ENCODE data around the gene TLR5.

Gene TLR5

DNA sequence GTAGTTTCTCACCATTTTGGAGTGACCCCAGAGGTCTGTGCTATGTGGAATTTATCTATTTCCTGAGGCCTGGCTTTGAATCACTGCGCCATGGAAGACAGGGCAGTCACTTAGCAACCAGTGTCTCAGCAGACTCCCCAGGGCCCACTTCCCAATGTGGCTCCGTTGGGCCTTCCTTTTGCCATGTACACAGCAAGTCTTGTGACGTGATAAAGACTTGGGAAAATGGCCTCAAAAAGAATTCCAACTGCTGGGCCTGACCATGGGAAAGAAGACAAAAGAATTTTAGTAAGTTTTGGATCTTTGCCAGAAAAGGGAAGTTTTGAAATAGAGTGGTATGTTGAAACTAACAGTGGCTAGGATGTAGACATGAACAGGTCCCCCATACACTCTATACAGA is 36.2 kb downstream of the TLR5 start:
- DNase-seq (ENCODE audit: low spot score) = no peak

DNA sequence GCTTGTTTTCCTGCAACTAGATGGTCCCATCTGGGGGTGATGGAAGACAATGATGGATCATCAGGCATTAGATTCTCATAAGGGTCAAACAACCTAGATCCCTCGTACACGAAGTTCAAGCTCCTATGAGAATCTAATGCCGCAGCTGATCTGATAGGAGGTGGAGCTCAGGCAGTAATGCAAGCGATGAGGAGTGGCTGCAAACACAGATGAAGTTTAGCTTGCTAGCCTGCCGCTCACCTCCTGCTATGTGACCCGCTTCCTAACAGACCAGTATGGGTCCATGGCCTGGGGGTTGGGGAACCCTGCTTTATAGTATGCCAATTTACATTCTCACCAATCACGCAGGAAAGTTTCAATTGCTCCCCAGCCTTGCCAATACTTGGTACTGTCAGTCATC is 37.5 kb downstream of the TLR5 start:
- DNase-seq (ENCODE audit: low spot score) = no peak

DNA sequence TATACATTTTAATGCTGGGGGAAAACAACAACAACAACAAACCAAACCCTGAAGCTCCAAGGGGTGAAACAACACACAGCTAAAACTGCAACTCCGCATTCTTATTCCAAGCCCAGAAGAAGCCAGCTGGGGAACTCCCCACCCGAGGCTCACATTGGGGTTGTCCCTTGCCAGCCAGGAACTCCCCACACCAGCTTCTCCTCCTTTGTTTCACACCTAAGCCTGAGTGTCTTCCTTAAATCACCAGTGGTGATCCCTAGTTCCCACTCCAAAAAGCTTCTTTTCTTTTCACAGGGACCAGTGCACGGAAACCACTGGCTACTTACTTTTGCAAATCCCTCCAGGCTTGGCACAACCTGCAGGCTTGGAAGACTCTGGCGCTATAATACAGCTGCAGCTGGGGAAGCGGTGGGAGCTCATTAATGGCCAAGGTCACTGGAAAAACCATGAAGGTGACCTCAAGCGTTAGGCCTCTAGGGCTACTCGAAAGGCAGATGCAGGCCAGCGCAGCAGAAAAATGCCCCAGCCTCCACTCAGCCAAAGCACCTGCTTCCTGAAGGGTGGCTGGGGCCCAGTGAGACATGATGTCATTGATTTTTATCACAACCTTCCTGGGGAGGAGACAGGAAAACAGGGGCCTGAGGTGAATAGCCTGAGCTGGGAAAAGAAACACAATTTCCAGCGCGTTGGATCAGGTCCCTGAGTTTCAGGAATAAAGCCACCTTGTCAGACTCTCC is 40.1 kb downstream of the TLR5 start:
- no peak for DNase-seq (ENCODE audit: low spot score)

DNA sequence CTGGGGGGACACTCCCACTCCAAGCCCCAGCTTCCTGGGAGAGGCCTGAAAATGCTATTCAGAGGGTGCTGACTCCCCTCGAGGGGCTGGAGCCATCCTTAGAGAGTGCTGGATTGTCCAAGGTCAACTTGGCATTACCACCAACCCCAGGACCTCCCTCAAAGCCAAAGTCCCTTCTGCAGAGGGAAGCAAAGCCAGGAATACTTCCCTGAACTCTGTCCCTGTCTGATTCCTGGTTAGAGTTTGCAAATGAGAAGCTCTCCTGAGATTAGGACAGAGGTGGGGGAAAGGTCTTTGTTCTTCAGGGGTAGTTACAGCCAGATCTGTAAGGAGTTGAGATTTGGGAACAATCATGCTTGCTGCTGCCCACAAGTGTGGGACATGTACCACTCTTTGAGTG is 45.3 kb downstream of the TLR5 start:
- no peak for DNase-seq (ENCODE audit: low spot score)

DNA sequence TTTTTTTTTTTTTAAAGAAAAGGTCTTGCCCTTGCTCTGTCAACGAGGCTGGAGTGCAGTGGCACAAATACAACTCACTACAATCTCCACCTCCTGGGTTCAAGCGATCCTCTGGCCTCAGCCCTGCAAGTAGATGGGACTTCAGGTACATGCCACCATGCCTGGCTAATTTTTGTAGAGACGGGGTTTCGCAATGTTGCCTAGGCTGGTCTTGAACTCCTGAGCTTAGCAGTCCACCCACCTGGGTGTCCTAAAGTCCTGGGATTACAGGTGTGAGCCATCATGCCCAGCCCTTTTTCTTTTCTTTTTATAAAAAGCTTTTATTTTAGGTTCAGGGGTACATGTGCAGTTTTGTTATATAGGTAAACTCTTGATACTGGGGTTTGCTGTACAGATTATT is 47.2 kb downstream of the TLR5 start:
- DNase-seq (ENCODE audit: low spot score) = no peak

DNA sequence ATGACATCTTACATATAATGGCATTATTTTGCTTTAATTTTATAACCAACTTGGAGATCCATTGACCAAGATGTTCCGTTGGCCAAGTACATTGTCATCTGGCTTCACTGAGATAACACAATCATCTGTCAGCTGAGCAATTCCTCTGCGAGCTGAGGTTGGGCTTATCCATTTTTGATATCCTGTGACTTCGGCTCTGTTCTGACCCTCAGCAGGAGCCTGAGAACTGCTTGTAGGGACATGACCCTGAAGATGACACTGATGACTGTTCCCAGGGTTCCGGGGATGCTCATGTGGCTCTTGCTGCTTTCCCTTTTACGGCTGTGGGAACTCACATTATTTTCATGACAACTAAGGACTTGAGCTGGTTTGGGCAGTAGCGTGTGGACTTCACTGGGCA is 51.2 kb downstream of the TLR5 start:
- no peak for DNase-seq (ENCODE audit: low spot score)

DNA sequence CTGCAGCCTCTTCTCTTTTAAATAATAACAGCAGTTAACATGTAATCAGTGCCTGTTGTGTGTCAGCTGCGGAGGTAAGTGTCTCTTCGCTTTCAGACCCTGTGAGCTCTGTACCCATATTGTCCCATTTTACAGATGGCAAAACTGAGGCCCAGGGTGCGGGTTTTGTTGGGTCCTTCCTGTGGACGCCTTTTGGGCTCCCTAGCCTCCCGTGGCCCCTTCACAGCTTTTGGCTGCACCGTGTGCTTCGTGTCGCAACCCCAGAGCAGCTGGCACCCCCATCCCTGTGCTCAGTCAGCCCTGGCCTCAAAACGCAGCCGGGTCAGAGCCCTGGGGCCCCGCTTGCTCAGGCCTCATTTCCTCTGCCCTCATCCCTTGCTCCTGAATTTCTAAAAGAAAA is 53.8 kb downstream of the TLR5 start:
- no peak for DNase-seq (ENCODE audit: low spot score)

DNA sequence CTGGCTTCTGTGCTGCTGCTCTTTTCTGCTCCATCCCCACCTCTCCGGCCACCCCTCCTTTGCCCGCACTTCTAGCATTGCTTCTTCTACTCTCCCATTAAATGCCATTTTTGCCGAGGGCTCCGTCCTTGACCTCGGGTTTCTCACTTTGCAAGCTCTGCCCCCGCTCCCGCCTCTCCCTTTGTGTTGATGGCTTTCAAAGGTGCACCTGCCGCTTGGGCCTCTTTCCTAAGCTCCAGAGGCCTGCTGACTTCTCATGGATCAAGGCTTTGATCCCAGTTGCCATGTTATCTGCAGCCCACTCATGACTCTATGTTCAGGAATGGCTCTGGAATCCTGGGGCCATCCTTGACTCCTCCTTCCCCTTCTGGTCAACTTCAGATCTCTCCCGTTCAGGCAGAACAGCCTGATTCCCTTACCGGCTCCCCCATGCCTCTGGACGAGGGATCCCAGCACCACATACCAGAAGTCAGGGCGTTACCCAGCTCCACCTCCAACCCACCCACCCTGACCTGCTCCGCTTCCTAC is 54.3 kb downstream of the TLR5 start:
- no peak for DNase-seq (ENCODE audit: low spot score)

DNA sequence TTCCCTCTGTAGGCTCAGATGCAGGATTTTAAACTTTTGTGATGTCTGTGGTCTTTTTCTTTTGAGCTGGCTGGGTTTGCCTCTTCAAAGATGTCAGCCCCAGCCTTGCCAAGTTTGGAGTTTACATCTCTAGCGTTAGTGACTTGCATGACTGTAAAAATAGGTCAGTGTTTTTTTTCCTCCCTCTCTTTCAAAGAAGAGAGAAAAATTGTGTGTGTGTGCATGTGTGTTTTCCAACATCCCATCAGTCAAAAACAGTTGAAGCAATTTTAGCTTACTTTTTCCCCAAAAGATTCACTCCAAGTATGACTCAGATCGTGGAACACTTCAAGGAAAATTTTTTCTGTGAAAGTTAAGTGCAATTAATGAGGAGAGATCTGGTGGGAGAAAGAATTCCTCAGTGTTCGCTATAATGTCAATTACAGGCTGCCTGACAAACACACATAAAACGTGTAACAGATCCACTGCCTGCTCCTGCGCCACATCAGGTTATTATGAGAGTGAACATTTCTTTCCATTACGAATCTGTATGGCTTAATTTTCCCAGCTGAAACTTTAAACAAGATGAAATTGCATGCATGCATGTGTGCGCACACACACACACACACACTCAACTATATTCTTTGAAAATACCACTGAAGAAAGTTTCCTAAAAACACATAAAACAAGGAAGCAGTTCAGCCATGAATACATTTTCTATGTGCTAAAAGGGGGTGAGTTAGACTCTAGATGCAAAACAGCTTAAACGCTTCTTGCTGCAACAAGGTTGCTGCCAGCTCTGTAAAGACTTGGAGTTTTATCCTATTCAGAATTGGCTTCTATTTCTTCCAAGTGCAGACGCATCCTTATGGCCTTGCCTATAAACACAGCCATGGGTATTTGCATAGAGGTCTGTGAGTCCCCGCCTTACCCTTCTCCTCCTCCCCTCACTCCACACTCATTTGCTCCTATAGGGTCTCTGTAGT is 55.5 kb downstream of the TLR5 start:
- DNase-seq (ENCODE audit: low spot score) = no peak

DNA sequence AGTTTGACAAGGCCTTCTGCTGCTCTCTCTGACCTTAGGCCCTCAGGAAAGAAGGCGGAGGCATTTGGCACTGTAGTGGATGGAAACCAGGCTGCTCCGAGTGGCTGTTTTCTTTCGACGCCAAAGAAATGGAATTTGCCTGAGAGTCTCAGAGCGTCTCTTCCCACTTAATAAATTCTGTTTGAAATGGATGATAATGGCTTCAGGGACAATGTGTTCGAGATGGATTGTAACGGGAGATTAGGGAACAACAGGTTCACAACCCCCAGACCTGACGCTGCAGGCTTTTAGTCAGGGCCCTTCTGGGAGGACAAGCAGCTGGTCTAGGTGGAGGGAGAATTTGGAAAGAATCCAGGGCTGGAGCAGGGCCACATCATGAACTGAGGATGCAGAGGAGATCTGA is 58.6 kb downstream of the TLR5 start:
- no peak for DNase-seq (ENCODE audit: low spot score)

DNA sequence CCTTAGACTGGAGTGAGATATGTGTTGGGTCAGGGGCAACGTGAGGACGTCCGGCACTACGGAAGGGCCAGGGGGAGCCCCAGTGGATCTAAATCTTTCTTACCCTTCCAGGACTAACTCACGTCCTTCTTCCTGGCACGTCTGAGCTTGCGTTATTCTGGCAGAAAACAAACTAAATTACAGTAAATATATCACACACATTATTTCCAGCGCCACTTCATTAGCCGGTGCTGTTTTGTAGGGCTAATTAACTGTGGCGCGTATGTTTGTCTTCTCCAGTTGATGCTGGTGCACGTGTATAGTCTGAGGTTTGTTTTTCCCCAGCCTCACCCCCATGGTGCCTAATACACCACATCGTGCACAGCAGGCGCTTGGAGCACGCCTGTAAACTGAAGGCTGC is 59.2 kb downstream of the TLR5 start:
- DNase-seq (ENCODE audit: low spot score) = no peak

DNA sequence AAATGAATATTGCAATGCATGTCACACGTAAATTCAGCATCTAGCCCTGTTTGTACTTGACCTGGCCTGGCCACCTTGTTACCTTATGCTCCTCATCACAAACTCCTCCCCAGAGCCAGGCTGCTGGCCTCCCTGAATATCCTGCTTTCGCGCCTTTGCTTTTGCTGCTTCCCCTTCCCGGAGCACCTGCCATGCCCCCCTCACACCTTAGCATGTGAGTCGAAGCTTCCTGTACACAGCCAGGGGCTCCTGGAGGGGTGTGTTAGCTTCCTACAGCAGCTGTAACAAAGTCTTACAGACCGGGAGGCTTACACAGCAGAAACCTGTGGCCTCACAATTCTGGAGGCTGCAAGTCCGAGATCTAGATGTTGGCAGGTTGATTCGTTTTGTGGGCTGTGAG is 60.1 kb downstream of the TLR5 start:
- no peak for DNase-seq (ENCODE audit: low spot score)

DNA sequence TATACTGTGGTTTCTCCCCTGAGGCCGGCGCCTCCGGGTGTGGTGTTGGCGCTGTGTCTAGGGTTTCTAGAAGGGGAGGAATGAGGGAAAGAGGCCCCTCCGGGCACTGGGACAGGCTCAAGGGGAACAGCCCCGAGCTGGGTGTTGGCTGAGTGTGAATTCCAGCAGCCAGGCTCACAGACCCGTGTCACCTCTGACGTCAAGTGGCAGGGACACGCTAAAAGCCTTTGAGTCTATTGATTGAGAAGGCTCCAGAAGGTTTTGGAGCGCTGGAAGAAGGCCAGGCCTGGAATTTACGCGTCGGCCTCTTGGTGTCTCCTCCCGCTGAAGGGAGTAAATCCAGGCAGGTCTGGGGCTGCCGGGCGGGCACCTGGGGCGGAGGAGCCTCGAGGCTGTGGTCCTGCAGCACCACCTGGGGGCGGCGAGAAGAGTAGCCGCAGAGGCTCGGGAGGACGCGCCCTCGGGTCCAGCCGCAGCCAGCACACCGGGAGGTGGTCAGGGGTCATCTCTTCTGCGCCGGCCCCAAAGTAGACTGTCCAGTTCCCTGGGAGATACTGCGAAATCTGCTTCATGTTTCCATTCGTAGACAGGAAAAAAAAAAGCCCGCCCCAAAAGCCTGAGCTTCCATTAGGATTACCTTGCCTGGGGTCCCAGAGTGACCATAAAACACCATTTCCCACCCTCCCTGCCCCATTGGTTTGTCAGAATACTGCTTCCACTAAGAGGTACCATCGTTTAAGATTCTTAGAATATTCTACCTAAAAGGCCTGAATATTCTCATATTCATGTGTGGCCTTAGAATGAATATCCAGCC is 61.7 kb downstream of the TLR5 start:
- peak; percentile 97 for DNase-seq (ENCODE audit: low spot score)

DNA sequence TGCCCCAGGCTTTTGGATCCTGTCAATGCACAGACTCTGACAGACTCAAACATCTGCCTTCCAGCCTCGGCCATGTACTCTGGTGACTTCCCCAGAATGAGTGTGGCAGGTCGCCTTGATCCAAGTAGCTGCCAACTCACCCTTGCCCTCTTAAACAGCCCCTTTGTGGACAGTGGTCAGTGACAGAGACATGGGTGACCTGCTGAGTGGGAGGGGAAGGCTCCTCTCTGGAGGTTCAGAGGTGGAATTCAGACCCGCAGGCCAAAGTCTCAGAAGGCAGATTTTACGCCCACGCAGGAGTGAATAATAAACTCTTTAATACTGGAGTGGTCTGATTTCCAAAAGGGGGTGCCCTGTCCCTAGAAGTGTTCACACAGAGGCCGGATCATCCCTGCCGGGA is 63.5 kb downstream of the TLR5 start:
- DNase-seq (ENCODE audit: low spot score) = no peak

DNA sequence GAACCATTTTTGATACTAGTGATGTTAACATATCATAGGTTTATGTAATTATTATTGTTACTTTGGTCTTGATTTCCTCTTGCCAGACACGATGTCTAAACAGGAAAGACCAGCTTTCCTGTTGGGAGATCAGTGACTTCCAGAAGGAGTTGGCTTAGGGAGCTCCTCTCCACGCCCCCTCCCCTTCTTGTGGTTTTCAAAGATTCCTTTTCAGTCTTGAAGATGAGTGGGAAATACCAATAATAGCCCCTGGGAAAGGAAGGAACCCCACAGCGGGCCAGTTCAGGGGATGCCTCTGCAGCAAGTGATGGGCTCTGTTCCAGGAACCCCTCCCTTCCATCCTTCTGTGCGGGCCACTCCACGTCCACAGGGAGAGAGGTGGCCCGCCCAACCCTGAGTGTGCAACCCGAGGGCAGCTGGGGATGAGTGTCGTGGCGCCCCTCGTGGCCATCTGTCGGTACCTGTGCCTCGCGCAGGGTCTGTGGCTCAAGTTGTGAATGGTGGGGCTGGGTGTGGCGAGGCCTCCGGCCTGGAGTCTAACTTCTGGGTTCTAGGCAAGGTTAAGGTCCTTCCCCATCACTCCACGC is 65.7 kb downstream of the TLR5 start:
- DNase-seq (ENCODE audit: low spot score) = no peak

DNA sequence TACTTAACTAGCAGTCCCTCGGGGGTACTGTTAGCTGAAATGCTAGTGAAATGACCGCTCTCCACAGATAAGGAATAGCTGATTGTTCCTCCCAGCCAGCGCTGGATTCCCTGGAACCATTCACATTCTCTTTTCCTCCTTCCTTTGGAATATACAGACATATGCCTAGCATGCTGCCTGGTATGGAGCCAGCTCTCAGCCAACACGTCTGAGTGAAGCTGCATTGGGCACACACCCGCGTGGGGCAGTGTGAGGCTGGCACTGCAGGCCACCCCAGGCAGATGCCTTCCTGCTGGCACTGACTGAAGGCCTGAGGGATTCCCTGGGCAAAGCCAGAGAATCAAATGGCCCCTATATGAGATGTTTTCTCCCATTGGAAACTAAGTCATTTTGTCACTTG is 66.7 kb downstream of the TLR5 start:
- DNase-seq (ENCODE audit: low spot score) = no peak

DNA sequence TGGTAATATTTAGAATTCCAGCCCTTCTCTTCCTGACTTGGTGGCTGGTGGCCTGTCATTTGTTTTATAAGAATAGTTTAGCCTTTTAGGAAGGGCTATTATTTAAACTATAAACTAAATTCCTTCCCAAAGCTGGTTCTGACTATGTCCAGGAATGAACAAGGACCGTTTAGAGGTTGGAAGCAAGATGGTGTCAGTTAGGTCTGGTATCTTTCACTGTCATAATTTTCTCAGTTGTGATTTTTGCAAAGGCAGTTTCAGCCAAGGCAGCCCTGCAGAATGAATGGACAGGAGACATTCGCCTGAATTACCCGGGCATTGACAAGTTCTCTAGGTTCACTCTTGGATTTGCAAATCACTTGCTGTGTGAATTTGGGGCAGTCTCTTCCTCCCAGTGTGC is 67.2 kb downstream of the TLR5 start:
- DNase-seq (ENCODE audit: low spot score) = no peak

DNA sequence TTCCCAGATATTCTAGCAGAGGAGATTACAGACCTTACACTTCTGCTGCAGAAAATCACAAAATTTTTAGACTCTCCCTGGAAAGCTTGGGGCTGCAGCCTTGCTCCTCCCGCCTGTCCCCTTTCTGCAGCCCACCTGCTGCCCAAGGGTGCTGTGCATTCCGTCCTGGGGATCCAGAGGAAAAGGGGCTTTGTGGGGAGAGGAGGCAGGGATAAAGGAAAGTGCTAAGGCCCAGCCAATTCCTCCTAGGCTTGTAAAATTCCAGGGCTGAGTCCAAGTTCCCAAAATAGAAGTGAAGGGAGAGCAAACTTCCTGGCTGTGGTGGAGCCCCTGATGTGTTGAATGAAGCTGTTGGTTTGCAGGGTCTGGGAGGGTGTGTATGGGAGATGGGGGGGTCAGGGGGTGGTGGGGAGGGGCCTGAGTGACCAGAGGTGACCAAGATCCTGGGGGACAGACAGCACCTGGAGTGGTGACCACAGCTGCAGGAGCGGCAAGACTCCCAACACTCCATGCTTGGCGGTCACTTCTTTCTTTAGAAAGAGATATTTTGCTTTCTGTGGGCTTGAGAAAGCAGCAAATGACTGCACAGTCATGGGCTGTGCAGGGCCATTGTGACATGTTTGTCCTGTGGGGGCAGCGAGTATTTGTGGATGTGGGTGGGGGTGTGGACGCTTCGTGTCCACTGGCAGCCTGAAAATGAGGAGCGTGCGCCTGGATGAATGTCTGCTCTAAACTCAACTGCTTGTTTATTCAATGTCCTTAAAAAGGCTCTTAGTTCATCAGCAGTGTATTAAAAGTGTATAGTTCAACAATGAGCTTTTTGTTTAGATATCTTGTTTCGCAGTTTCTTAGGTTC is 68.4 kb downstream of the TLR5 start:
- no peak for DNase-seq (ENCODE audit: low spot score)

DNA sequence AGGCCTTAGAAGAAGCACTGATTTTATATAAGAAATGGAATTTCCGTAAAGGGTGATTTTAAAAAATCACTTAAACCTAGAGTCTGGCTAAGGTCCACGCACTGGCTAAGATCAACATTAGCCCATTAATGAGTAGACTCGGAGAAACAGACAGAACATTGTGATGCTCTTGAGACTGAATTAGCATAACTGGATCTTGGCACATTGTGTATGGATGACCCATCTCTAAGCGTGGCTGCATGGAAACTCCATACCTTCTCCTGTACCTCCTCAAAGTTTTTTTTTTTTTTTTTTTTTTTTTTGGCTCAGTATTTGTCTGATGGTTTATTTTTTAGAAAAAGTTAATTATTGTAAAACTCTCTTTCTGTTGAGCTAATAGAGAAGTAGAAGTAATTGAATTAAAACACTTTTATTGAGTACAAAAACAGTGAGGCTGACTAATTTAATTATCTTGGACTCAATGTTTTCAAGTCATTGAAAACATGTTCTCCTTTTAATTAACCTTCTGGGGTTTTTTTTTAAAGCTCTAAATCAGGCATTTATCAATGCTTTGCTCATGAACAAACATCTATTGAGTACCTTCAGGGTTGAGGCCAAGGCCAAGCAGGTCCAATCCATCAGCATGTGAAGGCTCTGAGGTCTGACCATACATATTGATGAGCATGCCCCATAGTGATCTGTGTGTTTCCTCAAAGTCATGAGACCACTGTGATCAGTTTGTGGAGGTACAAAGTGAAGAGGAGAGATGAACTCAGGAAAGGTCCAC is 74.0 kb downstream of the TLR5 start:
- DNase-seq (ENCODE audit: low spot score) = no peak

DNA sequence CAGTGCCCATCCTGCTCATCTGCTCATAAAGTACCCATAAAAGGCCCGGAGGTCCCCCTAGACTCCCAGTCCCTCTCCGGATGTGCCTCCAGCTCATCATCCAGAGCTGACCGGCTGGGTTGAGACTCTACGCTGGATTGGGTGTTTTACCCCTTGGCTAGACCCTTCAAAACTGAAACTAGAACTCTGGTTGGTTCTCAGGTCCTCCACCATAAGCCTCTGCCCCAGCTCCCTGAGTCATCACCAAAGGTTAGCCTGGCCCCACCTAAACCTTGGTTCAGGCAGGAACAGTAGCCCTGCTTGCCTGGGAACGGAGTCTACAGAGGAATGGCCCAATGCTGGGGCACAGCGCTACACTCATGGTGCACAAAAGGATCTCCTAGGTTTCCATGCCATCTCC is 75.1 kb downstream of the TLR5 start:
- DNase-seq (ENCODE audit: low spot score) = no peak

Data from D341Med (cell line).